ENCODE data around the gene GTPBP1. TPM values are rescaled to one million over a fixed set of nuclear protein-coding genes. Genes with fewer than 3 reads are reported as not detected.

Gene GTPBP1
- total RNA-seq, 1 donor from 2014 or later: 60.1 TPM

DNA sequence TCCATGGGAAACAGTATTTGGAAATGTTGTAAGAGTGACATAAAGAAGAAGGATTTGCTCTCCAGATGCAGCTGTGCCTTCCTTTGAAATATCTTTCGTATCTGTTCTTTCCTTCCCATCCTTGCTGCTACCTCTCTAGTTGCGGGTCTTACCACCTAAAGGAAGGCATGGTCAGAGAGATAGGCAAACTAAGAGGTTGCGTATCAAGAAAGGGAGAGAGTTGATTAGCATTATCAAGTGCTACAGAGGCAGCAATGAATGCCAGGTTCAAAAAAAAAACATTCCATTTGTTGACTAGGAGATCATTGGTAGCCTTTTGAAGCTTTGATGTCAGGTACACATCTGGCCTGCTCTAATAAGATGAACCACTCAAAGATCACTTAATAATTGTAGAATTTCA is 4.6 kb downstream of the GTPBP1 start:
- H3K36me3 Mint-ChIP-seq: peaks cover 6% of the 10 kb centered on the region
- H3K9me3 Mint-ChIP-seq: no peaks in the 10 kb centered on the region
- no peak overlapping the region for H3K4me3 Mint-ChIP-seq
- peak overlapping the region; percentile 84 for H3K27ac Mint-ChIP-seq
- DNase-seq (ENCODE audit: extremely low spot score, unreplicated experiment): no peak
- no peaks in the 10 kb centered on the region for H3K27me3 Mint-ChIP-seq
- TF ChIP-seq, protein P1, sequence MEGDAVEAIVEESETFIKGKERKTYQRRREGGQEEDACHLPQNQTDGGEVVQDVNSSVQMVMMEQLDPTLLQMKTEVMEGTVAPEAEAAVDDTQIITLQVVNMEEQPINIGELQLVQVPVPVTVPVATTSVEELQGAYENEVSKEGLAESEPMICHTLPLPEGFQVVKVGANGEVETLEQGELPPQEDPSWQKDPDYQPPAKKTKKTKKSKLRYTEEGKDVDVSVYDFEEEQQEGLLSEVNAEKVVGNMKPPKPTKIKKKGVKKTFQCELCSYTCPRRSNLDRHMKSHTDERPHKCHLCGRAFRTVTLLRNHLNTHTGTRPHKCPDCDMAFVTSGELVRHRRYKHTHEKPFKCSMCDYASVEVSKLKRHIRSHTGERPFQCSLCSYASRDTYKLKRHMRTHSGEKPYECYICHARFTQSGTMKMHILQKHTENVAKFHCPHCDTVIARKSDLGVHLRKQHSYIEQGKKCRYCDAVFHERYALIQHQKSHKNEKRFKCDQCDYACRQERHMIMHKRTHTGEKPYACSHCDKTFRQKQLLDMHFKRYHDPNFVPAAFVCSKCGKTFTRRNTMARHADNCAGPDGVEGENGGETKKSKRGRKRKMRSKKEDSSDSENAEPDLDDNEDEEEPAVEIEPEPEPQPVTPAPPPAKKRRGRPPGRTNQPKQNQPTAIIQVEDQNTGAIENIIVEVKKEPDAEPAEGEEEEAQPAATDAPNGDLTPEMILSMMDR (conservative IDR thresholded peaks at IDR 0.05): no peak
- H3K4me1 Mint-ChIP-seq (ENCODE audit: unreplicated experiment): peaks cover 65% of the 10 kb centered on the region

DNA sequence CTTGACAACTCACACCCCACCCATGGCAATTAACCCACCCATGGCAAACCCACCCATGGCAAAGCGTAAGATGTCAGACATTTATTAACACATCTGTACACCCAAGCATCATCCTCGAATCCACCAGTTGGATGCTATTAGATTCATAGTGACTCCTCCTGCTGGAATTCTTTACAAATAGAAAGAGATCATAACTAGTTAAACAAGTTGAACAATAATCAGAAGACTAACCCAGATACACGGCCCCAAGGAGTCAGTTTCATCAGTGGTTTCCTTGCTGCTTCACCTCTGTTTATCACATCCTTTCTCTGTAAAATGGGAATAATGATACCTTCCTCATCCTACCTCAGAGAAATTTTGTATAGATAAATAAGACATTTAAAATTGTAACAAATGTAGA is 5.1 kb downstream of the GTPBP1 start:
- Mint-ChIP-seq H3K36me3 (peaks cover 6% of the 10 kb centered on the region), H3K4me3 (peak overlapping the region; percentile 73), H3K27ac (peak overlapping the region; percentile 84), H3K27me3 (no peaks in the 10 kb centered on the region), H3K9me3 (no peaks in the 10 kb centered on the region), H3K4me1 (ENCODE audit: unreplicated experiment) (peaks cover 65% of the 10 kb centered on the region)
- DNase-seq (ENCODE audit: extremely low spot score, unreplicated experiment): no peak
- TF ChIP-seq, protein P1 (conservative IDR thresholded peaks at IDR 0.05): no peak

DNA sequence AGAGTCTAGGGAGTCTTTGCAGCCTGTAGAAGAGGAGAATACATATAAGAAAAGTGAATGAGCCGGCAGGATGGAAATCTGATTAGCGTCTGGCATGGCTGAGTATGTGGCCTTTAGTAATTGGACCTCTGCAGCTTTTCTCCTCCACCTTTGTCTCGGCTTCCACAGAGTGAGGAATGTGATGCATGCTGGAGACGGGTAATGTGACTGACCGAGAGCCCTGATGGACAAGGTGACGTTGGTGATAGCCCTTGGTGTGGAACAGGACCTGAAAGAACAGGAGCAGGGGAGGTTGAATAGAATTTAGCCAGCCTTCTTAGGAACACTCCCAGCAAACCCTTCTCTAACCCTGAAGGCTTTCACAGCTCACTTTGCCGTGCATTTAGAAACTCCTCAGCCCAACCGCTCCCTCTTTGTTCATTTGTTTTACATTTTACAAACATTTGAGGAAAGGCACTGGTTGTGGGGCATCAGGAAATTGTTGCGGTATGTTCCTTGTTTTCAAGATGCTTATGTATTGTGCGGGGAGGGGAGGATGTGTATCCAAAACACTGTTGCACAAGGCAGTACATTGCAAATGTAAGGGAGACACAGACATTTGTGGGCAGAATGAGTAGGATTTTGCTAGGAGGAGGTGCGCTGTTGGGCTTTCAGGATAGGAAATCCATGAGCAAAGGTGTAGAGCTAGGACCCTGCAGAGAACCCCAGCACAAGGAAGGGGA is 6.9 kb downstream of the GTPBP1 start:
- DNase-seq (ENCODE audit: extremely low spot score, unreplicated experiment): no peak
- no peaks in the 10 kb centered on the region for H3K9me3 Mint-ChIP-seq
- H3K36me3 Mint-ChIP-seq: peaks cover 16% of the 10 kb centered on the region
- peak overlapping the region; percentile 57 for H3K27ac Mint-ChIP-seq
- TF ChIP-seq, protein P1 (conservative IDR thresholded peaks at IDR 0.05): no peak
- H3K4me3 Mint-ChIP-seq: no peak overlapping the region
- H3K27me3 Mint-ChIP-seq: no peaks in the 10 kb centered on the region
- peaks cover 53% of the 10 kb centered on the region for H3K4me1 Mint-ChIP-seq (ENCODE audit: unreplicated experiment)

DNA sequence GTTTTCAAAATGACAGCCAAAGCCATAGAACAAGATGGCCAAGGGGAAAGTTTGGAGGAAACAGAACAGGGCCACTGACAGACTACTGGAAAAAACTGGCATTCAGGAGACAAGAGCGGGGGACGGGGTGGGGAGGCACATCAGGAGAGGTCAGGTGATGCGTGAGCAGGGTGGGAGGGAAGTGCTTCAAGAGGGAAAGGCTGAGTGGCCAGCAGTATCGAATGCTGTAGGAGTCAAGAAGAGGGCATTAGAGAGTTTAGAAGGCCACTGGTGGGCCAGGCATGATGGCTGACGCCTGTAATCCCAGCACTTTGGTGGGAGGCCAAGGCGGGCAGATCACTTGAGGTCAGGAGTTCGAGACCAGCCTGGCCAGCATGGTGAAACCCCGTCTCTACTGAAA is 8.2 kb downstream of the GTPBP1 start:
- Mint-ChIP-seq H3K4me1 (ENCODE audit: unreplicated experiment) (peaks cover 44% of the 10 kb centered on the region), H3K27ac (peak overlapping the region; percentile 57), H3K9me3 (no peaks in the 10 kb centered on the region), H3K4me3 (no peak overlapping the region), H3K36me3 (peaks cover 23% of the 10 kb centered on the region), H3K27me3 (no peaks in the 10 kb centered on the region)
- DNase-seq (ENCODE audit: extremely low spot score, unreplicated experiment): no peak
- TF ChIP-seq, protein P1 (conservative IDR thresholded peaks at IDR 0.05): no peak

DNA sequence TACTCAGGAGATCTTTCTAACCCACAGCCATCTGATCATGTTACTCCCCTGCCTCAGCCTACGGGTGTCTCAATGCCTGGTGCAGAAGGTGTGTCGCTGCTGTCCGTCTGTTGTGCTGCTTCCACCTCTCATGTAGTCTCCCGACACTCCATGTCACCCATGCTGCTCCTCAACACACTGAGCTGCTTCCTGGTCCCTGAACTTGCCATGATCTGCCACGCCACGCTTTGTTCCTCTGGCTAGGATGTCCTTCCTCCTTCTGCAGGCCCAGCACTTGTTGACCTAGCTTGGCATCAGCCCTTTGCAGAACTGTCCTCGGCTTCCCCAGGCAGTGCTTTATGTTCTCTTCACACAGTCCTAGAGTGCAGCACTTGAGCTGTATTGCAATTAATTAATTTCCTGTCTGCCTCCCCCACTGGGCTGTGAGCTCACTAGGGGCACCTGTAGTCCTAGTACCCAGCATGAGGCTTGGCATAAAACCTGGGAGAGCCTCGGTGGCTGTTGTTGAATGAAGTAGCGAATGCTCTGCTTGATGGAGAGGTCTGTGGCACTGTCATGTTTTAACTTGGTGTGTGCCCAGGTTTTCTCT is 9.5 kb downstream of the GTPBP1 start:
- H3K27ac Mint-ChIP-seq: peak overlapping the region; percentile 3
- H3K4me3 Mint-ChIP-seq: no peak overlapping the region

More for the DNA sequence above, 9.5 kb downstream of the GTPBP1 start:
- no peak for DNase-seq (ENCODE audit: extremely low spot score, unreplicated experiment)
- H3K9me3 Mint-ChIP-seq: no peaks in the 10 kb centered on the region
- H3K27me3 Mint-ChIP-seq: no peaks in the 10 kb centered on the region
- peaks cover 23% of the 10 kb centered on the region for H3K36me3 Mint-ChIP-seq
- TF ChIP-seq, protein P1 (conservative IDR thresholded peaks at IDR 0.05): no peak
- peaks cover 37% of the 10 kb centered on the region for H3K4me1 Mint-ChIP-seq (ENCODE audit: unreplicated experiment)
